ENCODE results near the gene ADAR. TPM values are rescaled to one million over a fixed set of nuclear protein-coding genes. Genes with fewer than 3 reads are reported as not detected.

The ADAR gene
- polyA plus RNA-seq, 3 donors: 134 to 152 (median 150) TPM

- no peak for DNase-seq
Measured at GRCh38 chr1:154586641-154587040, 21.3 kb downstream of the ADAR start.

- DNase-seq: no peak
Measured at GRCh38 chr1:154586231-154586630, 21.8 kb downstream of the ADAR start.

- DNase-seq: no peak
Measured at GRCh38 chr1:154584267-154584994, 23.6 kb downstream of the ADAR start.

GRCh38 chr1:154583773-154584172 is 24.2 kb downstream of the ADAR start:
- DNase-seq: no peak

GRCh38 chr1:154582885-154583284 is 25.1 kb downstream of the ADAR start:
- no peak for DNase-seq

GRCh38 chr1:154581766-154582165 is 26.2 kb downstream of the ADAR start:
- no peak for DNase-seq

- no peak for DNase-seq
Measured at GRCh38 chr1:154579374-154579773, 28.6 kb downstream of the ADAR start.

GRCh38 chr1:154578058-154578418 is 29.9 kb downstream of the ADAR start:
- no peak for DNase-seq

GRCh38 chr1:154577346-154578057 is 30.5 kb downstream of the ADAR start:
- DNase-seq: no peak

- no peak for DNase-seq
Measured at GRCh38 chr1:154575951-154576566, 31.9 kb downstream of the ADAR start.

GRCh38 chr1:154575147-154575927 is 32.6 kb downstream of the ADAR start:
- DNase-seq: no peak

- no peak for DNase-seq
Measured at GRCh38 chr1:154574716-154575115, 33.3 kb downstream of the ADAR start.

GRCh38 chr1:154573168-154573510 is 34.8 kb downstream of the ADAR start:
- DNase-seq: no peak

GRCh38 chr1:154572468-154573167 is 35.4 kb downstream of the ADAR start:
- DNase-seq: no peak

GRCh38 chr1:154571964-154572288 is 36.1 kb downstream of the ADAR start:
- no peak for DNase-seq

GRCh38 chr1:154571244-154571963 is 36.6 kb downstream of the ADAR start:
- no peak for DNase-seq

GRCh38 chr1:154568157-154568815 is 39.7 kb downstream of the ADAR start:
- no peak for DNase-seq

GRCh38 chr1:154567386-154568156 is 40.4 kb downstream of the ADAR start, which contains the start of gene CHRNB2:
TSS of gene CHRNB2 (plus strand) at chr1:154567778. CDS start at chr1:154568045, 267 bp downstream.
- peak; percentile 78 for DNase-seq

- no peak for DNase-seq
Measured at GRCh38 chr1:154565876-154566275, 42.1 kb downstream of the ADAR start.
